GM23338 (cell line): ENCODE data around the gene RIPOR3. TPM values are rescaled to one million over a fixed set of nuclear protein-coding genes. Genes with fewer than 3 reads are reported as not detected.

Experiments used
- ATAC-seq: fragments of 200-7000 bp; cut with Tn5 transposase; 3 replicates; pipeline ENCODE4 v1.9.1; 2020
- DNase-seq: peaks from one replicate; pipeline ENCODE4 v3.0.0-alpha.2; 2015; ENCODE audit warnings: low spot score
- H2AFZ ChIP-seq: fragments of 200-600 bp; sonication (generic); 2 replicates; pipeline ENCODE4 v1.8.0; 2016; ENCODE audit warnings: antibody characterized with exemption, mild to moderate bottlenecking, moderate library complexity
- H3F3A ChIP-seq: fragments of 200-600 bp; sonication (generic); replicated peaks from 2 replicates; pipeline ENCODE4 v1.8.0; 2017; ENCODE audit warnings: antibody characterized with exemption, mixed run types, low read depth
- H3K27ac ChIP-seq: fragments of 200-600 bp; sonication (generic); 2 replicates; pipeline ENCODE4 v1.6.1; 2016; ENCODE audit warnings: low read depth
- H3K27me3 ChIP-seq: fragments of 200-600 bp; sonication (generic); 2 replicates; pipeline ENCODE4 v1.8.0; 2016; ENCODE audit warnings: mild to moderate bottlenecking, mixed run types, moderate library complexity; ENCODE audit not compliant: insufficient read depth
- H3K36me3 ChIP-seq: fragments of 200-600 bp; sonication (generic); 2 replicates; pipeline ENCODE4 v1.8.0; 2016; ENCODE audit warnings: mild to moderate bottlenecking; ENCODE audit not compliant: insufficient read depth
- H3K4me1 ChIP-seq: fragments of 200-600 bp; sonication (generic); 2 replicates; pipeline ENCODE4 v1.8.0; 2016; ENCODE audit warnings: mild to moderate bottlenecking, moderate library complexity; ENCODE audit not compliant: insufficient read depth
- H3K4me2 ChIP-seq: fragments of 200-600 bp; sonication (generic); 2 replicates; pipeline ENCODE4 v1.7.1; 2017; ENCODE audit warnings: mixed run types
- H3K4me3 ChIP-seq: fragments of 200-600 bp; sonication (generic); 2 replicates; pipeline ENCODE4 v1.6.1; 2016; ENCODE audit warnings: mixed run types
- H3K79me2 ChIP-seq: fragments of 200-600 bp; sonication (generic); replicated peaks from 2 replicates; pipeline ENCODE4 v1.8.0; 2017; ENCODE audit warnings: mild to moderate bottlenecking; ENCODE audit not compliant: insufficient read depth
- H3K9me2 ChIP-seq: fragments of 200-600 bp; sonication (generic); 2 replicates; pipeline ENCODE4 v1.8.0; 2017; ENCODE audit not compliant: insufficient read depth
- H4K20me1 ChIP-seq: fragments of 200-600 bp; sonication (generic); replicated peaks from 2 replicates; pipeline ENCODE4 v1.8.0; 2017; ENCODE audit warnings: mild to moderate bottlenecking; ENCODE audit not compliant: insufficient read depth
- H3K27ac Mint-ChIP-seq: 2 replicates; pipeline ENCODE4 v1.8.0; 2020; ENCODE audit warnings: inconsistent platforms, mild to moderate bottlenecking, moderate library complexity, mixed read lengths
- H3K27me3 Mint-ChIP-seq: 3 replicates; pipeline ENCODE4 v1.8.0; 2022; ENCODE audit warnings: low read depth, mild to moderate bottlenecking, moderate library complexity, mixed read lengths, inconsistent platforms; ENCODE audit not compliant: insufficient read depth, poor library complexity
- H3K36me3 Mint-ChIP-seq: 3 replicates; pipeline ENCODE4 v1.8.0; 2021; ENCODE audit warnings: low read depth, mild to moderate bottlenecking, inconsistent platforms, moderate library complexity, mixed read lengths
- H3K4me1 Mint-ChIP-seq: 3 replicates; pipeline ENCODE4 v1.8.0; 2020; ENCODE audit warnings: mild to moderate bottlenecking, inconsistent platforms, mixed read lengths
- H3K4me3 Mint-ChIP-seq: 3 replicates; pipeline ENCODE4 v1.8.0; 2021; ENCODE audit warnings: moderate library complexity, mild to moderate bottlenecking, inconsistent platforms, mixed read lengths
- H3K9me3 Mint-ChIP-seq: 3 replicates; pipeline ENCODE4 v1.8.0; 2020; ENCODE audit warnings: moderate library complexity, mild to moderate bottlenecking, inconsistent platforms, mixed read lengths
- CTCF ChIP-seq, 2 experiments: fragments of 200-600 bp in 1 of 2; sonication (generic) in 1 of 2; conservative IDR thresholded peaks; 2 replicates each; pipeline versions ENCODE4 v1.5.1 to v1.6.1; 2016 to 2017; ENCODE audit warnings: antibody characterized with exemption in 2 of 2, low read depth in 2 of 2, mild to moderate bottlenecking in 2 of 2, moderate library complexity in 1 of 2
- ETS1 ChIP-seq: IDR thresholded peaks from 2 replicates; pipeline ENCODE4 v1.6.1; 2016; ENCODE audit warnings: antibody characterized with exemption
- EZH2 ChIP-seq: fragments of 200-600 bp; sonication (generic); IDR thresholded peaks from one replicate; pipeline ENCODE4 v1.8.0; 2017; ENCODE audit warnings: antibody characterized with exemption, mild to moderate bottlenecking, low read depth; ENCODE audit not compliant: unreplicated experiment
- EZH2phosphoT487 ChIP-seq: fragments of 200-600 bp; sonication (generic); IDR thresholded peaks from one replicate; pipeline ENCODE4 v1.8.1; 2018; ENCODE audit warnings: antibody characterized with exemption; ENCODE audit not compliant: unreplicated experiment
- REST ChIP-seq: IDR thresholded peaks from one replicate; pipeline ENCODE4 v1.6.1; 2018; ENCODE audit warnings: antibody characterized with exemption; ENCODE audit not compliant: unreplicated experiment
- ZNF462 ChIP-seq: fragments of 250-450 bp; sonication (Bioruptor Pico); IDR thresholded peaks from 2 replicates; pipeline ENCODE4 v1.5.0; 2020; ENCODE audit warnings: mild to moderate bottlenecking, moderate library complexity
- polyA plus RNA-seq: library from polyadenylated mRNA; unstranded; fragments of >200 nt; fragmentation: Nextera tagmentation; extraction: Ambion mirVana; gene quantifications from 2 replicates; pipeline ENCODE4 v1.2.1, GENCODE V29; 2016
- total RNA-seq: library from RNA; depleted of rRNA; stranded (reverse); fragments of >200 nt; shearing (Covaris generic); gene quantifications from 2 replicates; pipeline ENCODE4 v1.2.3, GENCODE V29; 2014

RIPOR3 gene
- total and polyA plus RNA-seq, 2 experiments from 2014 or later: 4.9 to 6.3 TPM

GRCh38 chr20:50611128-50611810, 80.1 kb downstream of the RIPOR3 start (continued):
- TF ChIP-seq ETS1 (no peak), EZH2 (no peak), REST (no peak)

GRCh38 chr20:50610212-50610718, 81.1 kb downstream of the RIPOR3 start:
- Histone ChIP-seq H3K9me2 (no peaks in the 10 kb centered on the region), H3K4me2 (no peak overlapping the region), H3K36me3 (no peaks in the 10 kb centered on the region), H3K79me2 (no peaks in the 10 kb centered on the region), H3K4me3 (no peak overlapping the region), H2AFZ (no peak overlapping the region), H3F3A (no peaks in the 10 kb centered on the region), H3K27ac (no peak overlapping the region), H3K27me3 (no peaks in the 10 kb centered on the region), H4K20me1 (no peaks in the 10 kb centered on the region), H3K4me1 (no peaks in the 10 kb centered on the region)
- Mint-ChIP-seq H3K36me3 (no peaks in the 10 kb centered on the region), H3K9me3 (no peaks in the 10 kb centered on the region; the same call in 2 of the 3 replicates), H3K27me3 (peaks cover 5% of the 10 kb centered on the region), H3K27ac (0 out of 2 replicates have a peak overlapping the region, but pooled peaks have one; percentile 65), H3K4me1 (peaks cover 14% of the 10 kb centered on the region; the same call in 2 of the 3 replicates), H3K4me3 (no peak overlapping the region; the same call in 2 of the 3 replicates)
- ATAC-seq: no peak
- DNase-seq: no peak
- no peak for TF ChIP-seq EZH2phosphoT487
- no peak for TF ChIP-seq ZNF462 (CRISPR knock-in tag)
- TF ChIP-seq CTCF (conservative IDR thresholded peaks at IDR 0.05; ENCODE audit: low read depth in 2 of 2): peak in 1 of 2 experiments; percentile 26; a peak in 2 of 4 replicates
